BLaER1 treated with 17β-estradiol and CSF1 and Interleukin-3, amounts not matched to agents 10 nM and 100 nM (cell line): ENCODE data around the gene BGN.

ENCODE experiments used
- H3K27ac ChIP-seq, 11 experiments: shearing (Covaris generic); formaldehyde crosslinking; 2 replicates each; pipeline ENCODE4 v1.8.1; 2022
- H3K27me3 ChIP-seq, 11 experiments: shearing (Covaris generic); formaldehyde crosslinking; 2 replicates each; pipeline ENCODE4 v1.8.1; 2022
- H3K36me3 ChIP-seq, 11 experiments: shearing (Covaris generic); formaldehyde crosslinking; 2 replicates each; pipeline ENCODE4 v1.8.1; 2022
- H3K4me1 ChIP-seq, 10 experiments: shearing (Covaris generic); formaldehyde crosslinking; 2 replicates each; pipeline ENCODE4 v1.8.1; 2022
- H3K4me2 ChIP-seq, 11 experiments: shearing (Covaris generic); formaldehyde crosslinking; 2 replicates each; pipeline ENCODE4 v1.8.1; 2022
- H3K4me3 ChIP-seq, 10 experiments: shearing (Covaris generic); formaldehyde crosslinking; 2 replicates each; pipeline ENCODE4 v1.8.1; 2022
- H3K9ac ChIP-seq, 11 experiments: shearing (Covaris generic); formaldehyde crosslinking; 2 replicates each; pipeline ENCODE4 v1.8.1; 2022
- H3K9me3 ChIP-seq, 11 experiments: shearing (Covaris generic); formaldehyde crosslinking; replicated peaks in 1 of 11; 2 replicates each; pipeline ENCODE4 v1.8.1; 2022
- H4K20me1 ChIP-seq, 11 experiments: shearing (Covaris generic); formaldehyde crosslinking; 2 replicates each; pipeline ENCODE4 v1.8.1; 2022
- Cebpa-rat ChIP-seq, 11 experiments: shearing (Covaris generic); IDR thresholded peaks; 2 replicates each; pipeline ENCODE4 v1.8.1; 2022

The BGN gene

DNA sequence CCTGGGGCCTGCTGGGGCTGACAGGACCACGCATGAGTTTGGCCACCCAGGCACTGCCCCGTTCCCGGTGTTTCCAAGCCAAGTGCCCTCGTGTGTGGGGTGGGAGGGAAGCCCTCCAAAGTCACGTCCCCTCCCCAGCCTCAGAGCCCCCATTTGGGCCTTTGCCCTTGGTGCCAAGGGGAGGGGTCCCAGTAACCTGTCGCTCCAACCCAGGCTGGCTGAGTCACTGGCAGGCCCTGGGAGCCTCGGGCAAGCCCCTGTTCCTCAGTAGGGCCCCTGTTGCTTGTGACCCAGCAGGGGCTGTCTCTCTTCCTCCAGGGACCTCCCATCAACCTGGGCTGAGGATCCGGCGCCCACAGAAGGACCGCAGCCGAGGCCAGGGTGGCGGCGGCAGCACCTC, 13.7 kb upstream of the BGN start:
- H3K9ac ChIP-seq, result peak overlapping the region in 6 of 11 experiments; percentile 18 to 66 (median 48); a peak in 9 of 22 replicates
- peaks cover 0 to 29% (median 0%) of the 10 kb centered on the region in 11 experiments; a peak in 8 of 22 replicates for H4K20me1 ChIP-seq
- no peaks in the 10 kb centered on the region; a peak in 2 of 22 replicates for H3K9me3 ChIP-seq
- H3K36me3 ChIP-seq, result no peaks in the 10 kb centered on the region
- H3K4me3 ChIP-seq, result no peak overlapping the region
- peak overlapping the region in 9 of 11 experiments; percentile 12 to 77 (median 63); a peak in 16 of 22 replicates for H3K4me2 ChIP-seq
- peak overlapping the region in 6 of 11 experiments; percentile 50 to 71 (median 57); a peak in 12 of 22 replicates for H3K27ac ChIP-seq
- H3K4me1 ChIP-seq, result peaks cover 0 to 90% (median 72%) of the 10 kb centered on the region in 10 experiments; a peak in 16 of 20 replicates
- peaks cover 22 to 96% (median 67%) of the 10 kb centered on the region in 11 experiments for H3K27me3 ChIP-seq
- TF ChIP-seq Cebpa-rat (IDR thresholded peaks at IDR 0.05), result no peak

DNA sequence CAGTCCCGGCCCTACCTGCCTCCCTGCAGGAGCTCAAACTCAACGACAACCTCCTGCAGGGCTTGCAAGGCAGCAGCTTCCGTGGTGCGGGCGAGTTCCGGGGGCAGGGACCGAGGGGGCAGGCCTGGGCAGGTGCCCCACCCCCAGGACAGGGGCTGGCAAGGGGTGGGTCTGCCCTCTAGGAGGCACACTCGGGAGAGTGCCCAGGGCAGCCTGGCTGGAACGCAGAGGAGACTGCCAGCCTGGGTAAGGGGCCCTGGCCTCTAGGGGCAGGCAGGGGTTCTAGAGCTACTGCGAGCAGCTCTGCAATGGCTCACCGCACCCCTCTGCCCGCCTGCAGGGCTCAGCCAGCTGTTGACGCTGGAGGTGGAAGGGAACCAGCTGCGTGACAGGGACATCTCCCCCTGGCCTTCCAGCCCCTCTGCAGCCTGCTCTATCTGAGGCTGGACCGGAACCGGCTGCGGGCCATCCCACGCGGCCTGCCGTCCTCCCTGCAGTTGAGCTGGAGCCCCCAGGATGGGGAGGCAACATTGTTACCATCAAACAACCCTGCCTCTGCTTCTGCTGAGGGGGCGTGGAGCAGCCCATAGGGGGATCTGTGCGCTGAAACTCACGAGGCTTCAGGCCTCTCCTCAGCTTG, 12.3 kb upstream of the BGN start:
- Histone ChIP-seq H3K27ac (no peak overlapping the region), H4K20me1 (peaks cover 0 to 38% (median 0%) of the 10 kb centered on the region in 11 experiments; a peak in 9 of 22 replicates), H3K9me3 (no peaks in the 10 kb centered on the region), H3K9ac (no peak overlapping the region), H3K4me2 (peak overlapping the region in 6 of 11 experiments; percentile 14 to 77 (median 71); a peak in 9 of 22 replicates), H3K4me1 (peaks cover 0 to 93% (median 78%) of the 10 kb centered on the region in 10 experiments; a peak in 17 of 20 replicates), H3K4me3 (no peak overlapping the region), H3K36me3 (no peaks in the 10 kb centered on the region), H3K27me3 (peaks cover 22 to 96% (median 64%) of the 10 kb centered on the region in 11 experiments)
- no peak for TF ChIP-seq Cebpa-rat (IDR thresholded peaks at IDR 0.05)

DNA sequence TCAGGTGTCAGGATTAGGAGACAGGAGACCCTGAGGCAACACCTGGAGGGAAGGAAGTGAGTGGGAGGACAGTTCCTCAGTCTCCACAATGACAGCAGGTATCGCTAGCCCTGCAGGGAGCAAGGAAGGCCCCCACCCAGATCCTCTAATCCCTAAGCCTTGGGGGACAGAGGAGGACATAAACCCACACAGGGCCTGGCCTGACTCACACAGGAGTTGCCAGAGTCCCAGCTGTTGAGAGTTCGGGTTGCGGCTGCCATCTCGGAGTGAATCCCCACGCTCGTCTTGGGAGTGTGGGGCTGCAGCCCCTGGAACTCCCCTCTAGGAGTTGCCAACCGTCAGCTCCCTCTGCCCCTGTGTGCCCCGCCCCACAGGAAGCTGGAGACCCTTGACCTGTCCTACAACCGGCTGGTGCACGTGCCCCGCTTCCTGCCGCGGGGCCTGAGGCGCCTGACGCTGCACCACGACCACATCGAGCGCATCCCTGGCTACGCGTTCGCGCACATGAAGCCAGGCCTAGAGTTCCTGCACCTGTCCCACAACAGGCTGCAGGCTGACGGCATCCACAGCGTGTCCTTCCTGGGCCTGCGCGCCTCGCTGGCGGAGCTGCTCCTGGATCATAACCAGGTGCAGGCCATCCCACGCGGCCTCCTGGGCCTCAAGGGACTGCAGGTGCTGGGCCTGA, 9.2 kb upstream of the BGN start:
- Histone ChIP-seq H4K20me1 (peaks cover 0 to 66% (median 0%) of the 10 kb centered on the region in 11 experiments; a peak in 10 of 22 replicates), H3K27me3 (peaks cover 22 to 94% (median 60%) of the 10 kb centered on the region in 11 experiments), H3K9me3 (no peaks in the 10 kb centered on the region), H3K9ac (no peak overlapping the region), H3K36me3 (no peaks in the 10 kb centered on the region), H3K4me1 (peaks cover 9 to 100% (median 96%) of the 10 kb centered on the region in 10 experiments; a peak in 19 of 20 replicates), H3K4me3 (no peak overlapping the region), H3K27ac (no peak overlapping the region), H3K4me2 (peak overlapping the region in 10 of 11 experiments; percentile 23 to 83 (median 72); a peak in 18 of 22 replicates)
- no peak for TF ChIP-seq Cebpa-rat (IDR thresholded peaks at IDR 0.05)

DNA sequence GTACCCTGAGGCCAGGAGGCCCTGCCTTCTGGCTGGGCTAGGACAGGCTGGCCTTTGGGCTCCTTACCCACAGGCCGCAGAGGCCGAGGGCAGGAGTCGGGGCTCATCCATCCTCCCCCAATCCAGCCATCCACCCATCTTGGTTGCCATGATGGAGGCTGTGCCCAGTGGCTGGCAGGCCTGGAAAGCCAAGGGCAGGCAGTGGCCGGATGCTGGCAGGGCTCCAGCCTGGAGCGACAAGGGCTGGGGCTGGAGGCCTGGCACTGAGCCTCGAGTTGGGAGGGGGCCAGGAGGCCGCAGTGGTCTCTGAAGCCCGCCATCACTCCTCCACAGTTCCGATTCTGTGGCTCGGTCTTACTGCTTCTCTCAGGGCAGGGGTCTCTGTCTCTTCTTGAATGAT, 8.6 kb upstream of the BGN start:
- no peaks in the 10 kb centered on the region for H3K36me3 ChIP-seq
- H3K4me3 ChIP-seq, result no peak overlapping the region
- no peaks in the 10 kb centered on the region for H3K9me3 ChIP-seq
- no peak overlapping the region for H3K9ac ChIP-seq
- no peak overlapping the region for H3K27ac ChIP-seq
- H3K4me2 ChIP-seq, result peak overlapping the region in 9 of 11 experiments; percentile 28 to 83 (median 76); a peak in 16 of 22 replicates
- TF ChIP-seq Cebpa-rat (IDR thresholded peaks at IDR 0.05), result no peak
- H3K27me3 ChIP-seq, result peaks cover 22 to 94% (median 66%) of the 10 kb centered on the region in 11 experiments
- H3K4me1 ChIP-seq, result peaks cover 13 to 100% (median 96%) of the 10 kb centered on the region in 10 experiments; a peak in 19 of 20 replicates
- H4K20me1 ChIP-seq, result peaks cover 0 to 72% (median 0%) of the 10 kb centered on the region in 11 experiments; a peak in 10 of 22 replicates

DNA sequence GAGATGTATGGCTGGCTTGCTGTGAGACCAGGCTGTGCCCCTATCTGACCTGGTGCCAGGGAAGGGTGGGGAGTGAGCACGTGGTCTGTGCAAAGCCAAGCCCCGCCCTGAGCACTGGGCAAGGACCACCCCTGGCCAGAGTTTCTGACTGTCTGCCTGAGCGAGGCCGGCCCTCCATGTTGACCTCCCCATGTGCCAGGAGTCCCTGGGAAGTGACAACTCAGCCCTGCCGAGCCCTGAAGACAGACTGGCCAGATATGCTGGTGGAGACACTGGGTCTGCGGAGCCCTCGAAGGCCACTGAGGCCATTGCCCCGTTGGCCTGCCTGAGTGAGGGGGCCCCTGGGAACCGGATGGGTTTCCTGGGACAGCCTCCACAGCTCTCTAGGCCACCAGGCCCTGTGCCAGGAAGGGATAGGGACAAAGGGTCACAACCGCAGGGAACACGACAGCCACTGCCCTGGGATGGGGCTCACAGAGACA, 7.1 kb upstream of the BGN start:
- H3K9ac ChIP-seq, result 0 out of 22 replicates have a peak overlapping the region, but pooled peaks of 1 of the 11 experiments have one; percentile 4
- peaks cover 22 to 94% (median 74%) of the 10 kb centered on the region in 11 experiments for H3K27me3 ChIP-seq
- peaks cover 27 to 100% (median 96%) of the 10 kb centered on the region in 10 experiments; a peak in 19 of 20 replicates for H3K4me1 ChIP-seq
- H4K20me1 ChIP-seq, result peaks cover 0 to 79% (median 0%) of the 10 kb centered on the region in 11 experiments; a peak in 10 of 22 replicates
- H3K4me3 ChIP-seq, result no peak overlapping the region
- H3K27ac ChIP-seq, result peak overlapping the region in 1 of 11 experiments; percentile 32; a peak in 1 of 22 replicates
- no peaks in the 10 kb centered on the region for H3K9me3 ChIP-seq
- TF ChIP-seq Cebpa-rat (IDR thresholded peaks at IDR 0.05), result no peak
- peak overlapping the region in 8 of 11 experiments; percentile 38 to 83 (median 76); a peak in 15 of 22 replicates for H3K4me2 ChIP-seq
- H3K36me3 ChIP-seq, result no peaks in the 10 kb centered on the region

DNA sequence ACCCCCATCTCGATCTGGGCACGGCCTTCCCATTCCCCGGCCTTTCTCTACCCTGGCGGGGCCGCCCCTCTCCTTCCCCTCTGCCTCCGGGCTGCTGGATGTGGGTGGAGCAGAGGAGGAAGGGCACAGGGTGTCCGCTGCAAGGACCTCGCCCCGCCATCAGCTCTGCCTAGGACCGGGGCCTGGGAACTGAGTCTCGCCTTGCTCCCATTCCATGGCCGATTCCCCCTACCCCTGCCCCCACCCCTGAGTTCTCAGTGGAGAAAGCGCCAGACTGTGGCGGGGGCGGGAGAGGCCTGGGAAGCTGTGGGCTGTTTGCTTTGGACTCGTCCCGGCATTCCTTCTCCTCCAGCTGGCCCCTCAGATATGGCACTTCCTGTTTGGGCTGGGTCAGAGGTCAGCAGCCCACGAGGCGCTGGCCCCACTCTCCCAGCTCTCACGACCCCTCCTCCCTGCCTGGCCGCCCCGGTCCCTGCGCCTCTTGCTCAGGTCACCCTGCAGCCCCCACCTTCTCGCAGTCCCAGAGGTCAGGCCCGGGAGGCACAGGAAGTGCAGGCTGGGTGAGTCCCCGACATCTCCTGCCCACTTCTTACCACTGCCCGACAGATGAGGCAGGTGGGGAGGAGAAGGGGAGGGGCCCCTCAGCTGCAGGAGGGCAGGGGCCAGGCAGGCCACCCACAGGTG, 6.4 kb upstream of the BGN start:
- peaks cover 20 to 94% (median 74%) of the 10 kb centered on the region in 11 experiments for H3K27me3 ChIP-seq

DNA sequence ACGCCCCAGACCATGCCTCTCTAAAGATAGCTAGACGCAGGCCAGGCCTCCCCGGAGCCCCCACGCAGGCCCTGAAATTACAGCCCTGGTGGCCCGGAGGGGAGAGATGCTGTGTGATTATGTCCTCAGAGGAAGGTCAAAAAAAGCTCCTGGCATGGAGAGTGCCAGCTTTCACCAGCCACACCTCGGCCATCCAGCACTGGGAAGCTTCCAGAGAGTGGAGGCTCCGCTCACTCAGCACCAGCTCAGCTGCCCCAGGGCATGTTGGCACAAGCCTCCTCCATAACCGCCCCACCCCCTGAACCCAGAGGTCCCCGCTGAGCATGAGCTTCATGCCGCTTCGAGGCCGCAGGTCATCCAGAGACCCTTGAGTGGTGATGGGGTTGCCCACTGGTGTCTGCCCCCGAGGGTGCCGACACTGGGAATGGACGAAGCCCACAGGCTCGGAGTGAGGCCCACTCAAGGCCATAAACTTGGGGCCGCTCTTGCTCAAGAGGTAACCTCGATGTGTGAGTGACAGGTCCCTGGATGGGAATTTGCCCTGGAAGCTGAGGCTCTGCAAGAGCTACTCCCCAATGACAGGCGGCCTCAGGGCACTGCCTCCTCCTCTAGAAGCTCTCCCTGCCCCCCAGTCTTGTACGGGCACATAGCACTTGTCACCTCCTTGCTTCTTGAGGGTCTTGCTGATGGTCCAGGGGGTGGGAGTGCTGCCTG, 4.4 kb upstream of the BGN start:
- no peak for TF ChIP-seq Cebpa-rat (IDR thresholded peaks at IDR 0.05)
- H3K27me3 ChIP-seq, result peaks cover 6 to 88% (median 64%) of the 10 kb centered on the region in 11 experiments; a peak in 20 of 22 replicates
- peaks cover 0 to 75% (median 0%) of the 10 kb centered on the region in 11 experiments; a peak in 9 of 22 replicates for H4K20me1 ChIP-seq
- H3K9me3 ChIP-seq, result no peaks in the 10 kb centered on the region
- no peaks in the 10 kb centered on the region for H3K36me3 ChIP-seq
- H3K4me1 ChIP-seq, result peaks cover 36 to 98% (median 97%) of the 10 kb centered on the region in 10 experiments
- H3K4me2 ChIP-seq, result peak overlapping the region in 10 of 11 experiments; percentile 19 to 86 (median 76); a peak in 18 of 22 replicates
- H3K4me3 ChIP-seq, result no peak overlapping the region
- H3K9ac ChIP-seq, result peak overlapping the region in 4 of 11 experiments; percentile 60 to 73 (median 66); a peak in 5 of 22 replicates
- peak overlapping the region in 6 of 11 experiments; percentile 60 to 81 (median 69); a peak in 10 of 22 replicates for H3K27ac ChIP-seq

More for the DNA sequence above, 6.4 kb upstream of the BGN start:
- Histone ChIP-seq H3K4me2 (peak overlapping the region; percentile 44 to 83 (median 67)), H3K9ac (peak overlapping the region in 2 of 11 experiments; percentile 10 to 29; a peak in 3 of 22 replicates), H3K27ac (peak overlapping the region in 3 of 11 experiments; percentile 25 to 40 (median 40); a peak in 4 of 22 replicates), H3K4me3 (no peak overlapping the region), H3K4me1 (peaks cover 27 to 100% (median 97%) of the 10 kb centered on the region in 10 experiments; a peak in 19 of 20 replicates), H3K9me3 (no peaks in the 10 kb centered on the region), H3K36me3 (no peaks in the 10 kb centered on the region), H4K20me1 (peaks cover 0 to 78% (median 0%) of the 10 kb centered on the region in 11 experiments; a peak in 10 of 22 replicates)
- TF ChIP-seq Cebpa-rat (IDR thresholded peaks at IDR 0.05), result no peak
